Astrocyte (in vitro differentiated cells and primary cell): ENCODE results near the gene NRIP1. TPM values are rescaled to one million over a fixed set of nuclear protein-coding genes. Genes with fewer than 3 reads are reported as not detected.

Experiments
- DNase-seq: peaks from one replicate; pipeline ENCODE4 v3.0.0-alpha.2; 2010; ENCODE audit warnings: low read depth
- FAIRE-seq: peaks from 2 replicates; lab custom pipeline; 2011; peaks lifted over from hg19 to GRCh38; lab: Jason Lieb, UNC
- H2AFZ ChIP-seq: 2 replicates; pipeline ENCODE4 v1.6.0; 2012; ENCODE audit warnings: low read depth, low read length, inconsistent platforms
- H3K27ac ChIP-seq: 2 replicates; pipeline ENCODE4 v1.5.1; 2011; ENCODE audit warnings: low read depth, low read length, inconsistent platforms
- H3K27me3 ChIP-seq: 2 replicates; pipeline ENCODE4 v1.6.0; 2011; ENCODE audit warnings: low read length, inconsistent platforms; ENCODE audit not compliant: insufficient read depth
- H3K36me3 ChIP-seq: 2 replicates; pipeline ENCODE4 v1.5.1; 2011; ENCODE audit warnings: low read length, inconsistent platforms; ENCODE audit not compliant: insufficient read depth
- H3K4me1 ChIP-seq: 2 replicates; pipeline ENCODE4 v1.5.1; 2011; ENCODE audit warnings: low read length, inconsistent platforms; ENCODE audit not compliant: insufficient read depth
- H3K4me2 ChIP-seq: 2 replicates; pipeline ENCODE4 v1.6.0; 2012; ENCODE audit warnings: low read length, inconsistent platforms
- H3K4me3 ChIP-seq: 2 replicates; pipeline ENCODE4 v1.5.1; 2011; ENCODE audit warnings: low read depth, mild to moderate bottlenecking, low read length, inconsistent platforms; ENCODE audit not compliant: insufficient read depth
- H3K79me2 ChIP-seq: 2 replicates; pipeline ENCODE4 v1.6.0; 2012; ENCODE audit warnings: mild to moderate bottlenecking, low read length, inconsistent platforms; ENCODE audit not compliant: insufficient read depth
- H3K9ac ChIP-seq: 2 replicates; pipeline ENCODE4 v1.6.0; 2012; ENCODE audit warnings: mild to moderate bottlenecking, low read length, inconsistent platforms
- H3K9me3 ChIP-seq: 2 replicates; pipeline ENCODE4 v1.5.1; 2012; ENCODE audit warnings: low read depth, mild to moderate bottlenecking, low read length, inconsistent platforms; ENCODE audit not compliant: insufficient read depth
- H4K20me1 ChIP-seq: 2 replicates; pipeline ENCODE4 v1.6.0; 2012; ENCODE audit warnings: low read length, inconsistent platforms; ENCODE audit not compliant: insufficient read depth
- H3K27ac Mint-ChIP-seq: one replicate; pipeline ENCODE4 v1.8.0; 2021; ENCODE audit warnings: mild to moderate bottlenecking, mixed read lengths; ENCODE audit not compliant: unreplicated experiment
- H3K27me3 Mint-ChIP-seq: one replicate; pipeline ENCODE4 v1.8.0; 2021; ENCODE audit warnings: low read depth, mixed read lengths; ENCODE audit not compliant: unreplicated experiment
- H3K36me3 Mint-ChIP-seq: one replicate; pipeline ENCODE4 v1.8.0; 2021; ENCODE audit warnings: low read depth, mixed read lengths; ENCODE audit not compliant: unreplicated experiment
- H3K4me1 Mint-ChIP-seq: one replicate; pipeline ENCODE4 v1.8.0; 2021; ENCODE audit warnings: low read depth, mixed read lengths; ENCODE audit not compliant: unreplicated experiment
- H3K4me3 Mint-ChIP-seq: one replicate; pipeline ENCODE4 v1.8.0; 2021; ENCODE audit warnings: mild to moderate bottlenecking, moderate library complexity, mixed read lengths; ENCODE audit not compliant: unreplicated experiment
- H3K9me3 Mint-ChIP-seq: one replicate; pipeline ENCODE4 v1.8.0; 2021; ENCODE audit warnings: mild to moderate bottlenecking, mixed read lengths; ENCODE audit not compliant: unreplicated experiment
- CTCF ChIP-seq: IDR thresholded peaks from 2 replicates; pipeline ENCODE4 v1.5.1; 2011; ENCODE audit warnings: low read depth, mild to moderate bottlenecking, inconsistent platforms, low read length, moderate library complexity; ENCODE audit not compliant: insufficient read depth
- EZH2 ChIP-seq: IDR thresholded peaks from 2 replicates; pipeline ENCODE4 v1.6.1; 2012; ENCODE audit warnings: mild to moderate bottlenecking, low read length, inconsistent platforms; ENCODE audit not compliant: insufficient read depth
- total RNA-seq: library from RNA; stranded (reverse); gene quantifications from 2 replicates; pipeline ENCODE4 v1.2.1, GENCODE V29; 2021

The NRIP1 gene
- total RNA-seq, 1 donor from 2014 or later: 55.5 TPM

GRCh38 chr21:15050568-15051377 lies 14.0 kb downstream of the NRIP1 start:
- no peak for TF ChIP-seq CTCF
- TF ChIP-seq EZH2: no peak
- Histone ChIP-seq H3K9me3 (no peaks in the 10 kb centered on the region), H3K4me1 (peaks cover 6% of the 10 kb centered on the region), H3K4me2 (no peak overlapping the region), H3K79me2 (peaks cover 99% of the 10 kb centered on the region), H3K36me3 (peaks cover 6% of the 10 kb centered on the region), H3K27ac (no peak overlapping the region), H3K27me3 (no peaks in the 10 kb centered on the region), H3K4me3 (no peak overlapping the region), H4K20me1 (peaks cover 87% of the 10 kb centered on the region), H3K9ac (no peak overlapping the region), H2AFZ (no peak overlapping the region)
- DNase-seq: no peak
- FAIRE-seq: no peak
- peaks cover 32% of the 10 kb centered on the region for H3K4me1 Mint-ChIP-seq
- H3K27me3 Mint-ChIP-seq: no peaks in the 10 kb centered on the region
- H3K36me3 Mint-ChIP-seq: no peaks in the 10 kb centered on the region
- H3K9me3 Mint-ChIP-seq: no peaks in the 10 kb centered on the region
- peak overlapping the region; percentile 55 for H3K27ac Mint-ChIP-seq
- peak overlapping the region; percentile 69 for H3K4me3 Mint-ChIP-seq

GRCh38 chr21:15045017-15045416 lies 19.8 kb downstream of the NRIP1 start:
- Histone ChIP-seq H3K27me3 (no peaks in the 10 kb centered on the region), H3K27ac (no peak overlapping the region), H3K4me2 (no peak overlapping the region), H4K20me1 (peaks cover 78% of the 10 kb centered on the region), H3K36me3 (peaks cover 14% of the 10 kb centered on the region), H3K9ac (no peak overlapping the region), H3K9me3 (no peaks in the 10 kb centered on the region), H3K4me3 (no peak overlapping the region), H2AFZ (no peak overlapping the region), H3K79me2 (peaks cover 99% of the 10 kb centered on the region), H3K4me1 (no peaks in the 10 kb centered on the region)
- H3K36me3 Mint-ChIP-seq: peaks cover 17% of the 10 kb centered on the region
- H3K27me3 Mint-ChIP-seq: no peaks in the 10 kb centered on the region
- no peak overlapping the region for H3K4me3 Mint-ChIP-seq
- DNase-seq: no peak
- H3K9me3 Mint-ChIP-seq: no peaks in the 10 kb centered on the region
- H3K27ac Mint-ChIP-seq: no peak overlapping the region
- no peak for FAIRE-seq
- peaks cover 3% of the 10 kb centered on the region for H3K4me1 Mint-ChIP-seq
- TF ChIP-seq CTCF (no peak), EZH2 (no peak)

- H3K4me2 ChIP-seq: no peak overlapping the region
- no peaks in the 10 kb centered on the region for H3K9me3 Mint-ChIP-seq
- no peaks in the 10 kb centered on the region for H3K9me3 ChIP-seq
- H3K4me1 ChIP-seq: no peaks in the 10 kb centered on the region
- peaks cover 99% of the 10 kb centered on the region for H3K79me2 ChIP-seq
- no peak overlapping the region for H3K27ac Mint-ChIP-seq
- H3K36me3 Mint-ChIP-seq: peaks cover 19% of the 10 kb centered on the region
- no peak overlapping the region for H3K4me3 Mint-ChIP-seq
- FAIRE-seq (no peak), DNase-seq (no peak)
- no peaks in the 10 kb centered on the region for H3K27me3 Mint-ChIP-seq
- H3K4me3 ChIP-seq: no peak overlapping the region
- peaks cover 72% of the 10 kb centered on the region for H4K20me1 ChIP-seq
- H3K9ac ChIP-seq: no peak overlapping the region
- no peak for TF ChIP-seq CTCF
- TF ChIP-seq EZH2: no peak
- no peaks in the 10 kb centered on the region for H3K27me3 ChIP-seq
- H3K4me1 Mint-ChIP-seq: peaks cover 2% of the 10 kb centered on the region
- H2AFZ ChIP-seq: no peak overlapping the region
- no peak overlapping the region for H3K27ac ChIP-seq
- H3K36me3 ChIP-seq: peaks cover 23% of the 10 kb centered on the region
Measured at GRCh38 chr21:15042531-15042930, 22.3 kb downstream of the NRIP1 start.
